ENCODE data around the gene DLGAP1. TPM values are rescaled to one million over a fixed set of nuclear protein-coding genes. Genes with fewer than 3 reads are reported as not detected.

DLGAP1 gene
- total and polyA plus RNA-seq, 2 of the 13 experiments (the other 11 are each of a cell fraction or from before 2014, with no cell fraction given): 0.01 TPM; not detected in 1

- H2AFZ ChIP-seq (ENCODE audit: low read length): no peak overlapping the region
- in situ Hi-C loops (cut with HindIII; ENCODE audit: extremely low pct_ligation_motif_present, low pct_unique_long_range_greater_than_20kb): no loop called here
- TF ChIP-seq ZNF746 (CRISPR knock-in tag; IDR thresholded peaks at IDR 0.05) (no peak), ZBTB43 (CRISPR knock-in tag; conservative IDR thresholded peaks at IDR 0.05) (no peak), UBTF (CRISPR knock-in tag; IDR thresholded peaks at IDR 0.05) (no peak), ZNF468 (CRISPR knock-in tag; IDR thresholded peaks at IDR 0.05) (no peak), GATA4 (IDR thresholded peaks at IDR 0.05; ENCODE audit: borderline replicate concordance, low read depth) (no peak), TARDBP (CRISPR knock-in tag; IDR thresholded peaks at IDR 0.05) (no peak), ZNF800 (CRISPR knock-in tag; IDR thresholded peaks at IDR 0.05) (no peak), SOX13 (IDR thresholded peaks at IDR 0.05) (no peak), SOX13 (CRISPR knock-in tag; conservative IDR thresholded peaks at IDR 0.05 in 1 of 2, IDR thresholded peaks at IDR 0.05 in 1 of 2) (no peak), ZNF317 (CRISPR knock-in tag; IDR thresholded peaks at IDR 0.05) (no peak), ZSCAN30 (CRISPR knock-in tag; IDR thresholded peaks at IDR 0.05) (no peak), PCBP1 (IDR thresholded peaks at IDR 0.05; ENCODE audit: borderline replicate concordance, low read depth, low read length) (no peak), PRMT3 (CRISPR knock-in tag; IDR thresholded peaks at IDR 0.05; ENCODE audit: borderline replicate concordance, low read depth) (no peak), ARID5B (CRISPR knock-in tag; IDR thresholded peaks at IDR 0.05) (no peak), ATM (IDR thresholded peaks at IDR 0.05; ENCODE audit: borderline replicate concordance) (no peak)
Measured at GRCh38 chr18:3525870-3526420, 929.2 kb downstream of the DLGAP1 start.

More at GRCh38 chr18:3525870-3526420, 929.2 kb downstream of the DLGAP1 start:
- Histone ChIP-seq H3K9ac (ENCODE audit: insufficient read depth, low read depth, low read length) (no peak overlapping the region), H3K9me3 (ENCODE audit: low read length) (no peaks in the 10 kb centered on the region), H3K36me3 (replicated peaks in 1 of 2; ENCODE audit: control insufficient read depth in 1 of 2, insufficient read depth in 2 of 2, low read length in 2 of 2) (no peaks in the 10 kb centered on the region), H4K20me1 (ENCODE audit: insufficient read depth, low read length) (no peaks in the 10 kb centered on the region), H3K4me1 (ENCODE audit: insufficient read depth, low read length) (peaks cover 10% of the 10 kb centered on the region), H3K4me2 (ENCODE audit: low read depth, low read length) (no peak overlapping the region), H3K27me3 (ENCODE audit: control insufficient read depth in 1 of 2, insufficient read depth in 2 of 2, low read length in 2 of 2) (peaks cover 0 to 9% of the 10 kb centered on the region in 2 experiments; a peak in 2 of 5 replicates), H3K4me3 (replicated peaks in 1 of 3; ENCODE audit: insufficient read depth in 1 of 3, low read depth in 2 of 3, low read length in 3 of 3) (no peak overlapping the region), H3K27ac (ENCODE audit: extremely low read length, insufficient read depth, low read length) (no peak overlapping the region), H3K79me2 (ENCODE audit: insufficient read depth, low read length) (no peaks in the 10 kb centered on the region)
- POLR2A ChIA-PET: no interaction called here
- 64% methylated on average over 7 of the region's 10 CpGs for WGBS (ENCODE audit: low lambda C conversion rate)
- DNase-seq (ENCODE audit: low spot score) (no peak), ATAC-seq (no peak), FAIRE-seq (no peak)
- CTCF ChIA-PET (ENCODE audit: low intra/inter-chr PET ratio, low total read pairs): no interaction called here
- BruUV-seq (replicated peaks): no TSS peak
- intact Hi-C loops (cut with micrococcal nuclease; ENCODE audit: unreplicated experiment): no loop called here

Measured in HepG2 (cell line).